Retina (tissue), 1 donor: ENCODE measurements around the gene TTLL11.

Experiments used
- DNase-seq: peaks from one replicate; pipeline ENCODE4 v3.0.0-alpha.2; 2016

The TTLL11 gene

DNA sequence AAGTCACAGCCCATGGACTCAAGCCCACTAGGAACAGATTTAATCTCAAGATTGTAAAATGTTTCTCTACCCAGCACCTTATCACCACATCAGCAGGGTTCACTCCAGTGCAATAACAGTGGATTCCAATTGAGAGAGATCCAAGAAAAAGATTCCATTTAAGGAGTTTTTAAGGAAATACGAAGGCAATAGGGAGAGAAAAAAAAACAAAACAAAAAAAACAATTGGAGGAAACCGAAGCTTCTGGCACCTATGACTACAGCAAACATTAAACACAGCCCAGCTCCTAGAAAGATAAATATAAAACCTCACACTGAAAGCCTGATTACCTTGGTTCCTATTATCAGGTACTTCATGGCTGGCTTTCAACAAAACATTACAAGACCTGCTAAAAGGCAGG lies 249.0 kb downstream of the TTLL11 start:
- DNase-seq, result no peak

DNA sequence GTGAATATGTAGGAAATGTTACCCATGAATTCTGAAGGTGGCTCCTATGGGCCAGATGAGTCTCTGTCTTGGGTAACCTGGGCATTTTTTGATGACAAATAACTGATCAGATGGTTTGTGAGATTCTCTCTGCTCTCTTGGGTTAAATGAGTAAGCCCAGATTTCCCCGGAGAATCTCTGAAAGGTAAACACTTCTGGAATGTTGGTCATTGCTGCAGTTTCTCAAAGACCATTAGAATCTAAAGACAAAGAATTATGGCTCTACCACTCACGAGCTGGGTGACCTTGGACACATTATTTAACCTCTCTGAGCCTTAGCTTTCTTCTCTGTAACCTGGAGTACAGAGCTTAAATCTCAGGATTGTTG lies 250.5 kb downstream of the TTLL11 start:
- DNase-seq, result no peak

DNA sequence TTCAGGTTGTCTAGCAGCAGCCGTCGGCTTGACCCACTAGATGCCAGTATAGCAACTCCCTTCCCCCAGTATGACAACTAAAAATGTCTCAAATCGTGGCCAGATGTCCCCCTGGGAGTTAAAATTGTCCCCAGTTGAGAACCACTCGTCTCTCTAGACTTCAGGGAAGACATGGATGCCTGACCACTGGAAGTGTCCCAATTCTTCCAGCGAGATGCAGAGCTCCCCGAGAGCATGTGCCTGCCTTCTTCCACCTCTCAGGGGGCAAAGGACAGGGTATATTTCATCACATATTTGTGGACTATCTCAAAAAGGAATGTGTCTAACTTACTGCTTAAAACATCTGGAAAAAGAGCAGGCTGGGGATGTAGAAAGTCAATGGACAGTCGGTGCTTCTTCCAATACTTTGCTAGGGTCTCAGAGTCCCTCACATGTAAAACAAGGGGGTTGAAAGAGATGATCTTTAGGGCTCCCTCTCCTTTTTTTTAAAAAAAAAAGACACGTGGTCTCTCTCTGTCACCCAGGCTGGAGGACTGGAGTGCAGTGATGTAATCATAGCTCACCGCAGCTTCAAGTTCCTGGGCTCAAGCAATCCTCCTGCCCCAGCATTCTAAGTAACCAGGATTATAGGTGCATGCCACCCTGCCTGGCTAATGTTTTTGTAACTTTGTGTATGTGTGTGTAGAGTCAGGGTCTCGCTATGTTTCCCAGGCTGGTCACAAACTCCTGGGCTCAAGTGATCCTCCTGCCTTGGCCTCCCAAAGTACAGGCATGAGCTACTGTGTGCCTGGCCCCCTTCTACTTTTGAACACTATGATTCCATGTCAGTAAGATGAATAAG lies 251.1 kb downstream of the TTLL11 start:
- DNase-seq, result no peak

DNA sequence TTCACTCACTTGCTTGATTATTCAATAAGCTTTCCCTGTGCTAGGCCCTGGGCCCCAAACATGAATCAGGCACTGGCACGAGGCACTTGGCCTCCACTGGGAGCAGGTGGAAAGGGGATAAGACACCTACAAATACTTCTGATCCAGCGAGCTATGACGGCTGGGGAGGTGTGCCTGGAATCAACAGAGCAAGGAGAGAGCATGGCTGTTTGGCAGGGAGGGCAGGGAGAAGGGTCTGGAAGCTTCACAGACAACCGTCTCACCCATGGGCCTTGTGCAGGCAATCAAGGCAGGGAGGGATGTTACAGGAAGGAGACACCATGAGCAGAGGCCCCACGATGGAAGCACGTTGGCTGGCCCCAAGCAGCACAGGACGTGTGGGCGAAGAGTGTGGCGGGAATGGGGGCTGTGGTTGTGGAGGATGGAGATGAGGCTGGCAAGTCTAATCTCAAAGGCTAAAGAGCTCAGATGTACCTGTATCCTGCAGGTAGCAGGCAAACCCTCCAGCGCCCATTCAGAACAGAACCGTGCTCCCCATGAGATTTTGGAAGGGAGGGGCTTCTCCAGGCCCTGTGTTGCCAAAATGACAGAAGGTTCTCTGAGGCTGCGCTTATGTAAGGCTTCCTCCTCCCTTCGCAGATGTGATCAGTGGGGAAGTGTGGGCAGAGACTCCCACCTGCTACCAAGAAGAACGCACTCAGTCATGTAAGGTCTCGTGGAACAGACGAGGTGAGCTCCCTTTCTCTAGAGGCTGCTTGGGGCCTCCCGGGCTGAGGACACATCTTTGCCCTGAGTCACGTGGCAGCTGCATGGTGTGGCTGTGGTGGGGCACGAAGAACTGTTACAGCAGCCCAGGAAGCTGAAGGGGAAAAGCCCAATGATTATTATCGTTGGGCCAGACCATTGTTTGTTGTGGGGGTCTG lies 252.0 kb downstream of the TTLL11 start:
- no peak for DNase-seq

DNA sequence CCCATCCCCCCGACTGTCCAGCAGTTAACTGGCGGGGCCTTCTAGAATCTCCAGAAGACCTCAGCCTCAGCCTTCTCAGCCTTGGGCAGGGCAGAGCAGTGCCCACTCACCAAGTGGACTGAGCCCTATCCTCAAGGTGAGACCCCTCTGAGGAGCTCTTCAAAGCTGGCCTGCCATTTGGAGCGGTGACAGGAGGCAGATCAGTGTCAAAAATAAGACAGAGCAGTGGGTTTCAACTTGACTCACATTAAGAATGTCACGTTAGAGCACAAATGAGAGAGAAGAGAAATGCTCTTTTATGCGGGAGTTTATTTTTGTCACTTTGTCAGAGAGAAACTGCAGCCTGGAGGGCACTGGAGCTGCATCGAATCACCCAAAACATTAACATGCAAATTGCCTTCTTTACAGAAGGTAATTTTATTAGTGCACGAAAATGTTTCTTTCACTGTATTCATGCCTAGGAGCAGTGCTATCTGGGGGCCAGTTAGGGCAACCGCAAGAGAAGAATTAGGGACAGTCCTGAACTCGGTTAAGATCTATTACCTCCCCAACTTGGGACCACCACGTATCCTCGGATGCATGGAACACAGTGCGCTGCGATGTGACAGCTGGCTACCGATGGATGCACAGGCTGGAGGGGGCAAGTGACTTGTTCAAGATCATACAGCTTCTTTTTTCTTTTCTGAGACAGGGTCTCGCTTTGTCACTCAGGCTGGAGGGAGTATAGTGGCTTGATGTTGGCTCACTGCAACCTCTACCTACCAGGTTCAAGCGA lies 253.2 kb downstream of the TTLL11 start:
- DNase-seq, result no peak

DNA sequence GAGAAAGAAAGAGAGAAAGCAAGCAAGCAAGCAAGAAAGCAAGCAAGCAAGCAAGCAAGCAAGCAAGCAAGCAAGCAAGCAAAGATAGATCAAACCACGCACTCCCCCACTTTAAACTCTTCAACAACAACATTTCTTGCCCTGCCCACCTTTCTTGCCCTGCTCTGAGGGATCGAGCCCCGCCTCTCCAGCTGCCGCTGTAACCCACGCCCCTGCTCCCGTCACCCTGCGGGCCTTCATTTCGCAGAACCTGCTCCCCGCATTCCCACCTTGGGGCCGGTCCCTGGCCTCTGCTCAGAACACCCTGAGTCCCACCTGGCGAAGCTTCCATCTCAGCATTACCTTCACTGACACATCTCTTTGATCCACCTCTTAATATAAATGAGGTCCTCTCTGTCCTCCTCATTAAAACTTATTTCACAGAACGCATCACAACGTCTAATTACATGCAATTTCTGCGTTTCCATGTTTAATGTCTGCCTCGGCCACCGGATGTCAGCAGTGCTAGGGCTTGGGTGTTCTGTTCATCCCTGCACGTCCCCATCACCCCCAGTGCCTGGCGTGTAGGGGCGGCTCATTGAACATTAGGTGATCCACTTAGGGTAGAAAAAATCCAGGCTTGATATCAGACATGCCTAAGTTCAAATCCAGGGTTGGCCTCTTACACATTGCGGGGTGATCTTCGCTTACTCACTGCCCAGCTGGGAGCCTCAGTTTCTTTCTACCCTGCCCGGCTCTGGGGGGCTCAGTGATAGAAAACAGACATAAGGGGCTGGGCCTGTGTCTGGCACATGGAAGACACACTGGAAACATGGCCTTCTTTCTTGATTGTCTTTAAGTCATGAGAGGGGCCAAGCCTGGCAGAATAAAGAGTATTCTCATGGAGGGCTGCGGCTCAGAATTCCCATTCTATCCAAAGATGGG lies 254.1 kb downstream of the TTLL11 start:
- DNase-seq, result no peak

DNA sequence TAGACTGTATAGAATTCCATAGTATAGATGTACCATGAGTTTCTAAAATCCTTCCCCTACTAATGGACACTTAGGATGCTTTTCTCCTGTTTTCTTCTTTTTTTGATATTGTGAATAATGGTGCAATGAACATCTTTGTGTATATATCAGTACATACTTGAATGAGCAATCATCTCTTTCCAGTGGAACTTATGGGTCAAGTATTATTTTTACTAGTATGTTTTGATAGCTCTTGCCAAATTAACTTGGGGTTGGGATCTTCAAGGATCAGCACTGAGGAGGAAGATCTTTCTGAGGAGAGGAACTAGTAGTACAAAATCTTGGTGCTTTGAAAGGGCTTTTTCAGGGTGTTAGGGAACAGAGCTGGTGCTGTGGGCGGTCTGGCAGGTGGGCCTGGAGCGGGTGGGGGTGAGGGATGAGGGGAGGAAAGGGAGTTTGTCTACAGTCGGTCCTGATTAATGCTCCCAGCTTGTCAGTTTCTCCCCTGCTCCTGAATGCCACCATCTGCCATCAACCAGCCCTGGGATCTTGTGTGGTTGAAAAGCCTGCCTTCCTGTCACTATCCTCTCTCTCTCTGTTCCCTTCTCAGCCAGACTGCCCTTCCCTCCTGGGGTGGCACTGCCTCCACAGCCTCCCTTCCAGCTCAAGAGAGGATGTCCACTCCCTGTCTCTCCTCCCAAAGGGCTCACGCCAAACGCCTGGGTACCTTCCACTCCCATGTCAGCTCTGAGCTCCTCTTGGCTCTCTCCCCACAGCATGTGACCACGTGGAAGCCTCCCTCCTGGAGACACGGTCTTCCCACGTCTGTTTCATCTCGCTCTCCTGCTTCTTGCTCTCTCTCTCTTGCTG lies 255.8 kb downstream of the TTLL11 start:
- DNase-seq, result no peak

DNA sequence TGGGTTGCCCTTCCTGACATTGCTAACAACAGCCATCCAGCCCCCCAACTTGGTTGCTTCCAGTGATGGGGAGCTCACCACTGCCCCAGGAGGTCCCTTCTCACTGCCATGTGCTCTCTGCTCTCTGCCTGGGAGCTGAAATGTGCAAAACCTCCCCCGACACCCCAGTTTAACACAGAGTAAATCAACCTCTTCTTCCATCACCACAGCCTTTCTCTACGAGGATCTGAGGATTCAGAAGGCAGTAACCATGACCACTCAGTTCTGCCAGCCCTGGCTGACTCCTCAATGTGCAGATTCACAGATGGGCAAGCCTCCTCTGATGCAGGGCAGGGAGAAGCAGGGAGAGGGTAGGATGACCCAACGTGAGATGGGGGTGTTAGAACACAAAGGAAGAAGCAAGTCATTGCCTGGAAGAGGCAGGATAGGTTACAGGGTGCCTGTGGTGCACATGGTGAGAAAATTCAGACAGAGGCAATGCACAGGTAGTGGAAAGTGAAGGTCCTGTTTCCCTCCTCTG lies 256.7 kb downstream of the TTLL11 start:
- no peak for DNase-seq

DNA sequence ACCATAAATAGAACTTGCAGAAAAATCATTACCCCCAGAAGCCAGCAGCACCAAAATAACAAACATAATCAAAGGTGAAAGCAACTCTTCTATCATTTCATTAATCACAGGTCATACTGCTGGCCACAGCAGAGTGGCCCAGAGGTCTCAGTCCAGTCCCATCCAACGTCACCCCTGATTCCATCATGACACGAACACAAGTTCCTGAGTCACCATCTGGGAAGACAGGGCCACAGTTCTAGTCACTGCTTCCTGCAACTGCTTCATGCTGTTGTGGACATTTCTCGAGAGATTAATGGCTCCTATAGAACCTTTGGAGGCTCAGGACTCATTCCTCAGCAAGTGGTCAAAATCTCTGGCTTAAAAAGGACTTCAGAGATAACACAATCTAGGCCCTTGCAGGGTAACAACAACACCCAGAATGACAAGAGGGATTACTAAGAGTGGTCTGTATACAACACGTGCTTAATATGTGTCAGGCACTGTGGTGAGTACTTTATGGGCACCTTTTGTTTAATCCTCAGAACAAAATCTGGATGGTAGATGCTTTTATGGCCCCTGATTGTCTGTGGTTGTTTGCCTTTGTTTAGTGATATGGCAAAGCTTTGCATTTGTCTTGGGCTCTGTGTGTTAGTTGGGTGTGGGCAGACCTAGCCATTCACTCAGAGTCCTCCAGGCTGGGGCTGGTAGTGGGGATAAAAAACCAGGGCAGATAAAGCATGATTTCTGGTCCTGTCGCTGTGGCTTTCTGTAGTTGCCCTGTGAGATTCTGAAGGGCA lies 257.3 kb downstream of the TTLL11 start:
- DNase-seq, result no peak

DNA sequence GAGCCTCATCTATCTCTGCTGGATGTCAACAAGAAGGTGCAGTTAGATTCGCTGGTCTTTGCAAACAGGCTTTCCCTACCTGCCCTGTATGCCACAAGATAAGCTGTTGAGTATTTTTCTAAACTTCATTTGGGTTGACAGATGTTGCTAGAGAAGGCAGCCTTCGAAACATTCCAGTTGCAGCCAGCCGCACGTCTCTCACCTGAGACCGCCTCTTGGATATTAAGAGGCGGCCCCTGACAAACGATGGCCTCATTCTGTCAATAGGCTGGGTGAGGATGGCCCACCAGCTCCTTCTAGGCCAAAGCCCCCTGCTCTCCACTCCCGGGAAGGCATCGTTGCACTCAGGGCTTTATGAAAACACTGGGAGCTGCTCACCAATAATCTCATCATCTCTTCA lies 260.0 kb downstream of the TTLL11 start:
- DNase-seq, result no peak

DNA sequence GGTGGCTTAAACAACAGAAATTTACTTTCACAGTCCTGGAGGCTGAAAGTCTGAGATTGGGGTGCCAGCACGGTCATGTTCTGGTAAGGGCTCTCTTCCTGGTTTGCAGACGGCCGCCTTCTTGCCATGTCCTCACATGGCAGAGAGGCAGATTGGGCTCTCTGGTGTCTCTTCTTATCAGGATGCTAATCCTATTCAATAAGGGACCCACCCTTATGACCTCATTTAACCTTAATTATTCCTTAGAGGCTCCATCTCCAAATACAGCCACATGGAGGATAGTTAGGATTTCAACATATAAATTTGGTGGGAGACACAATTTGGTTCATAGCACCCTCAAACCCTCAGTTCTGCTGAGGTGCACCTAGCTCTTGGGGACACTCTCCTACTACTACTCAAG lies 261.2 kb downstream of the TTLL11 start:
- no peak for DNase-seq

DNA sequence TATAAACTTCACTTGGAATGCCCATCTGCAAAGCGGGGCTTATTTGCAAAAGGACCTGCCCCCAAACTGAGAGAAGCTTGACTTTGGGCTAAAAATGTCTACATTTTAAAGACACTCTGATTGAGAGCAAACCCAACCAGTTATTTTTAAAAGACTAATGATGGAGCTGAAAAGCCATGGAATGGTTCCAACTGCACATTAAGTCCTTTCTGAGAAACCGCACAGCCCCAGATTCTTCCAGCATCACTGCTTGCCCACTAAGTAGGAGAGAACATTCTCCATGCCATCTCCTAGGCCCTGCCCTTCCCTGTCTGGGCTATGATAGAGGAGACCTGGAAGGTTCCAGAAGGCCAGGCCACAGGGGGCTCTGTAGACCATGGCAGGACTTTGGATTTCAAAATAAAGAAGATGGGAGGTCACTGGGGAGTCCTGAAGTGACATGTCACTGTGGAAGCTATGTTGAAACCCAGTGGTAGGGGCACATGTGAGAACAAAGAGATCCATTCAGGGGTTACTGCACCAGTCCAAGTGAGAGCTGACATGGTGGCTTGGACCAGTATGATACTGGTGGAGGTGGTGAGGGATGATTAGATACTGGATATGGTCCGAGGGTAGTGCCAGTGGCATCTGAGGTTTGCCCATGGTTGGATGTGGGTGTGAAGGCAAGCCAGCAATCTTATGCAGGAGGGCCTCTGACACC lies 262.5 kb downstream of the TTLL11 start:
- DNase-seq, result no peak

DNA sequence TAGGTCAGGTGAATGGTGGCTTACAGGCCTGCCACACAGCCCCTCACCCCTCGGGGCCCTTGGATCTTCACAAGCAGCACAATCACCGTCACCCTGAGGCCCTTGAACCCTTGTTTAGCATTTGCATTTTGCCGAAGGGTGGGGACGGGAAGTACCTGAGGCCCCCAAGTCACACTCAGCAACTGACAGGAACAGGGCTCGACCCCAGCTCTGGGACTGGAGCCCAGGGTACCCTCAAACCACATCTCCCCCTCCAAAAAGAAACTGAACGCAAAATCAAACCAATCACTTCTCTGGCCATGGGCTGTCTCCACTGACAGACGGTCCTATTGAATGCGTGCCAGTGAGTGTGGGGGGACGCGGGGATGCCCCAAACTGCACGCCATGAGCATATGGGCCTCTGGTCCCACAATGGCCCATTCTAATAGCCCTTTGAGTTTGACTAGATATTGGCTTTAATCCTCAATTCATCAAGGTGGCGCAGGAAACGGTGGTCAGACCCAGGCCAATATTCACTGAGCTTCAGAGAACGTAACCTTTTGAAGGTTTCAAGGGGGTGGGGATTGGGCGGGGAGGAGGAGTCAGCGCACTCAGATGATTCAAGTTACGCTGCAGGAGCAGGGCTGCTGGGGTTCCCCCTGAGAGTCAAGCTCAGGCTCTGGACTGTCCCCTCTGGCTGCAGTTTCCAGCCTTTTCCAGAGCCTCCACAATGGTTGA lies 265.7 kb downstream of the TTLL11 start:
- DNase-seq, result no peak

DNA sequence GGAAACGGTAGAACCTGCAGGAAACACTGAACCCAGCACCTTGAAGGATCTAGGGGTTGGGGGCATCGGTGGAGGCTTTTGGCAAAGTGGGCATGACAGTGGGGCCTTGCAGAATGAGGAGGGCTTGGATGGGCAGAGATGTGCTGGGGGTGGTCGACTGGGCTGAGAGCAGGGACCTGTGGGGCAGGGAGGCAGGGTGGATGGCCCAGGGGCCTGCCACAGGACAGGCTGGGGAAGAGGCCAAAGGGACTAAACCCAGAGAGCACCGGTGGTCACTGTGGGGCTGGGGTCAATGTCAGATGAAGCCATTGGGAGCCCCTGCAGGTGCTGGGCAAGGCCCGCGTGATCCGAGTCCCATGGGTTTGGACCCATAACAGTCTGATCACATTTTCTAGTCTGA lies 266.4 kb downstream of the TTLL11 start:
- DNase-seq, result no peak

DNA sequence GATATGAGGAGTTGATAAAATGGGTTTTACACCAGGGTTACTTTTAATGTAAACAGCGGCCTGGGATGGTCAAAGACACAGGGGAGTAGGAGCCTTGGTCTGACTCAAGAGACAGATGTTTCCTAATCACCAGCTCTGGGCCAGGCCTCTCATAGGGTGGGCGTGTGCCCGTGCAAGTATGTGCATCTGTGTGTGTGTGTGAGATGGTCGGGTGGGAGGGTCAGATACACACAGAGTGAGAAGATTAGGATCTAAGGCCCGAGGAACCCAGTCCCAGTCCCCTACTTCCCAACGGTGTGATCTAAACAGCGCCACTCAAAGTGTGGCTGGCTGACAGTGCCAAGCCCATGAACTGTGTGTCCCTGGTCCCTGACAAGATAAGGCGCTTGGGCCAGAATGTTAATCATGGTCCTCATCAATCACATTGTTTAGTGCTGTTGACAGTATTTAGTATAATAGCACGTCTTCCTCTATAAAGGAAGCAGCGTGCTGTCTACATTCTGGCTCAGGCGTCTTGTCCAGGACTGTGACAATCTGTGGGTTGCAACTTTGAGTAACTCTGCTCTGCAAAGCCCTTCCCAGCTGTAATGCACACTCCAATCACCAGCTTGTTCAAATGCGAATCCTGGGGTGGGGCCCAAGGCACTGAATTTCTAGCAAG lies 267.9 kb downstream of the TTLL11 start:
- DNase-seq, result no peak

DNA sequence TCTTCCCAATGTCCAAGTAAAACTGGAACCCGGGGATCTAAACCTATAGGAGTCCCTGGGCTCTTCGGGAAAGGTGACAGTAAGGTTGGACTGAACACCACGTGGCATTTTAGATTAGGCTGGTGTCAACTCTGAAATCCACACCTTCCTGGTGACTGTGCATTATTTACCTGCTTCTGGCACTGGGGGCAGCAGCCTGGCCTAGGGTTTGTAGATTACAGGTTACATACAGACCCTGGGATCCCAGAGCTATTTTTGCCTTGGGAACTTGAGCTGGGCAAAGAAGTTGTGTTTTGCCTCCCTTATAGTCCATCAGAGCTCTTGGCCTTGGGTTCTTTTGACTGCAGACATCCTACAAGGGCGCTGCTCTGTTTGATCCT lies 268.5 kb downstream of the TTLL11 start:
- DNase-seq, result no peak

DNA sequence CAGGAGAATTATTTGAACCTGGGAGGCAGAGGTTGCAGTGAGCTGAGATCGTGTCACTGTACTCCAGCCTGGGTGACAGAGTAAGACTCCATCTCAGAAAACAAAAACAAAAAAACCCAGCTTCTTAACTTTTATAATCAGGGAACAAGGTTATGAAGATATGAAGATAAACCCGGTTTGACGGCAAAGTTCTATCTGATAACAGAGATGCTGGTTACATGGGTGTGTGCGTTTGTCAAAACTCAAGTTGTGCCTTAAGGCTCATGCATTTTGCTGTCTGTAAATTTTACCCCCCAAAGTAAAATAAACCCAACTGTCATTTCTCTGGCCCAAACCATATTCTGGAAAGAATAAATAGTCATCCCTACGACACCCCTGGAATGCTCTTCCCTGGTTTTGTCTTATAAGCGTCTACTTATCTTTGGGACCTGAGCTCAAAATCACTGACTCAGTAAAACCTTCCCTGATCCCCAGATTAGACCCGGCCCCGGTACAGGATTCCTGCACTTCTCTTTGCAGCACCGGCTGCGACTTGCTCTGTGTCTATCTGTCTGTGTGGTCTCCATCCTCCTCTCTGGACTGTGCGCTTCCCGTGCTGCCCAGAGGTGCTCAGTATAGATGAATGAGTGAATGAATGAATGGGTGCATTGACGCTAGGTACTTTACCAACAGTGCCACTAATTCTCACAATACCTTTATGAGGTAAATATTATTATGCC lies 269.5 kb downstream of the TTLL11 start:
- no peak for DNase-seq
